Natural killer cell (primary cell): ENCODE data around the gene TLE6. TPM values are rescaled to one million over a fixed set of nuclear protein-coding genes. Genes with fewer than 3 reads are reported as not detected.

Source experiments
- ATAC-seq, 3 donors: fragments of 150-1000 bp in 2 of 3; fragments of 200-7000 bp in 1 of 3; cut with Tn5 transposase; 1 replicate in 1 of 3; 2 replicates in 2 of 3; pipeline ENCODE4 v1.10.0; 2021; ENCODE audit warnings: mild to moderate bottlenecking in 2 of 3, moderate library complexity in 2 of 3
- DNase-seq, 2 donors: peaks; one replicate each; pipeline versions ENCODE4 v3.0.0 to v3.0.0-alpha.2; 2013 to 2021; ENCODE audit warnings: mixed read lengths in 1 of 2
- H3K27ac ChIP-seq: one replicate; pipeline ENCODE4 v1.5.1; 2013; ENCODE audit warnings: mild to moderate bottlenecking, low read length
- H3K27me3 ChIP-seq: one replicate; pipeline ENCODE4 v1.6.1; 2013; ENCODE audit warnings: low read length; ENCODE audit not compliant: control insufficient read depth, insufficient read depth
- H3K36me3 ChIP-seq: one replicate; pipeline ENCODE4 v1.6.1; 2013; ENCODE audit warnings: low read length; ENCODE audit not compliant: control insufficient read depth, insufficient read depth
- H3K4me1 ChIP-seq: one replicate; pipeline ENCODE4 v1.6.1; 2013; ENCODE audit warnings: low read length; ENCODE audit not compliant: control insufficient read depth, insufficient read depth
- H3K4me3 ChIP-seq: one replicate; pipeline ENCODE4 v1.5.1; 2013; ENCODE audit warnings: low read length
- H3K9me3 ChIP-seq: one replicate; pipeline ENCODE4 v1.6.1; 2013; ENCODE audit warnings: low read length; ENCODE audit not compliant: control insufficient read depth, insufficient read depth
- H3K27ac Mint-ChIP-seq, 2 donors: one replicate each; pipeline ENCODE4 v1.8.0; 2022; ENCODE audit warnings: mild to moderate bottlenecking in 2 of 2, mixed read lengths in 2 of 2, moderate library complexity in 1 of 2
- H3K27me3 Mint-ChIP-seq, 2 donors: one replicate each; pipeline ENCODE4 v1.8.0; 2022; ENCODE audit warnings: low read depth in 2 of 2, mixed read lengths in 2 of 2
- H3K36me3 Mint-ChIP-seq: one replicate; pipeline ENCODE4 v1.8.0; 2022; ENCODE audit warnings: mixed read lengths
- H3K4me1 Mint-ChIP-seq, 2 donors: one replicate each; pipeline ENCODE4 v1.8.0; 2022; ENCODE audit warnings: mixed read lengths in 2 of 2
- H3K4me3 Mint-ChIP-seq: one replicate; pipeline ENCODE4 v1.8.0; 2022; ENCODE audit warnings: mild to moderate bottlenecking, moderate library complexity, mixed read lengths
- H3K9me3 Mint-ChIP-seq, 2 donors: one replicate each; pipeline ENCODE4 v1.8.0; 2022; ENCODE audit warnings: mixed read lengths in 2 of 2
- CTCF ChIP-seq: fragments of 200-600 bp; IDR thresholded peaks from one replicate; pipeline ENCODE4 v1.8.0; 2022; ENCODE audit warnings: antibody characterized with exemption
- WGBS: methylation state at CpG from one replicate; pipeline ENCODE4 v1.1.7; 2013; ENCODE audit warnings: missing lambda C conversion rate; ENCODE audit not compliant: insufficient coverage; 5-methylcytosine and 5-hydroxymethylcytosine counted together
- intact Hi-C: fragments of 100-400 bp; cut with micrococcal nuclease; formaldehyde crosslinking; loops from one replicate; pipeline ENCODE4 v1.14.2; 2022
- total RNA-seq, 4 donors: library from RNA; stranded (reverse); fragments of 120-200 nt in 1 of 4; gene quantifications; one replicate each; pipeline versions ENCODE4 v1.2.3 to v1.2.4, GENCODE V29; 2013 to 2022

The TLE6 gene
- total RNA-seq, 3 donors from 2014 or later (not counting 1 experiment from before 2014, with no cell fraction given), result 0.49 to 2.2 TPM; not detected in 1

GRCh38 chr19:2970201-2970835, 7.0 kb upstream of the TLE6 start:
- Histone ChIP-seq H3K9me3 (no peaks in the 10 kb centered on the region), H3K4me1 (peaks cover 4% of the 10 kb centered on the region), H3K27ac (no peak overlapping the region), H3K36me3 (no peaks in the 10 kb centered on the region), H3K27me3 (no peaks in the 10 kb centered on the region), H3K4me3 (no peak overlapping the region)
- no peaks in the 10 kb centered on the region for H3K36me3 Mint-ChIP-seq
- H3K4me3 Mint-ChIP-seq, result no peak overlapping the region
- intact Hi-C loops, result loop anchor here (10.0 kb wide), 1 partner anchor 64 kb away; no protein-coding TSS in a partner anchor
- ATAC-seq, result no peak
- DNase-seq, result no peak
- peaks cover 0 to 5% of the 10 kb centered on the region in 2 donors for H3K27me3 Mint-ChIP-seq
- WGBS, result 79% methylated on average over 9 of the region's 9 CpGs
- peaks cover 0 to 6% of the 10 kb centered on the region in 2 donors for H3K4me1 Mint-ChIP-seq
- no peak overlapping the region for H3K27ac Mint-ChIP-seq
- no peak for TF ChIP-seq CTCF
- H3K9me3 Mint-ChIP-seq, result no peaks in the 10 kb centered on the region

- Histone ChIP-seq H3K36me3 (no peaks in the 10 kb centered on the region), H3K27me3 (no peaks in the 10 kb centered on the region), H3K4me1 (peaks cover 23% of the 10 kb centered on the region), H3K9me3 (no peaks in the 10 kb centered on the region), H3K27ac (no peak overlapping the region), H3K4me3 (no peak overlapping the region)
- intact Hi-C loops, result loop anchor here (10.0 kb wide), 1 partner anchor 62 kb away; no protein-coding TSS in a partner anchor
- Mint-ChIP-seq H3K4me3 (no peak overlapping the region), H3K27ac (no peak overlapping the region), H3K27me3 (peaks cover 0 to 5% of the 10 kb centered on the region in 2 donors), H3K9me3 (no peaks in the 10 kb centered on the region), H3K36me3 (no peaks in the 10 kb centered on the region), H3K4me1 (peaks cover 10 to 24% of the 10 kb centered on the region in 2 donors)
- no peak for TF ChIP-seq CTCF
- WGBS, result 62% methylated on average over 2 of the region's 8 CpGs
- DNase-seq (no peak), ATAC-seq (no peak)
These were observed 4.1 kb upstream of the TLE6 start for GRCh38 chr19:2973229-2973628.

GRCh38 chr19:2974342-2975041, 2.9 kb upstream of the TLE6 start:
- Histone ChIP-seq H3K36me3 (no peaks in the 10 kb centered on the region), H3K9me3 (no peaks in the 10 kb centered on the region), H3K4me1 (peaks cover 23% of the 10 kb centered on the region), H3K4me3 (no peak overlapping the region), H3K27me3 (no peaks in the 10 kb centered on the region), H3K27ac (no peak overlapping the region)
- WGBS, result 19% methylated on average over 12 of the region's 14 CpGs
- peak overlapping the region; percentile 49 for H3K4me3 Mint-ChIP-seq
- H3K27me3 Mint-ChIP-seq, result peaks cover 0 to 5% of the 10 kb centered on the region in 2 donors
- no peaks in the 10 kb centered on the region for H3K36me3 Mint-ChIP-seq
- intact Hi-C loops, result loop anchor here (10.0 kb wide), 1 partner anchor 60 kb away; no protein-coding TSS in a partner anchor
- H3K9me3 Mint-ChIP-seq, result no peaks in the 10 kb centered on the region
- no peak overlapping the region for H3K27ac Mint-ChIP-seq
- ATAC-seq, result no peak
- no peak for TF ChIP-seq CTCF
- peaks cover 10 to 24% of the 10 kb centered on the region in 2 donors for H3K4me1 Mint-ChIP-seq
- no peak for DNase-seq
